Skeletal muscle tissue (tissue), 4 donors: Measurements from ENCODE around the gene GPR78. TPM values are rescaled to one million over a fixed set of nuclear protein-coding genes. Genes with fewer than 3 reads are reported as not detected.

Experiments used
- H3K27ac ChIP-seq: one replicate; pipeline ENCODE4 v1.7.0; 2013; ENCODE audit warnings: mild to moderate bottlenecking, low read depth, low read length, inconsistent platforms
- H3K27me3 ChIP-seq, 3 donors: one replicate each; pipeline ENCODE4 v1.7.0; 2013; ENCODE audit warnings: low read length in 3 of 3; ENCODE audit not compliant: control insufficient read depth in 3 of 3, insufficient read depth in 3 of 3
- H3K36me3 ChIP-seq, 3 donors: one replicate each; pipeline ENCODE4 v1.7.0; 2013; ENCODE audit warnings: low read length in 3 of 3; ENCODE audit not compliant: control insufficient read depth in 3 of 3, insufficient read depth in 3 of 3
- H3K4me1 ChIP-seq, 3 donors: one replicate each; pipeline ENCODE4 v1.7.0; 2013; ENCODE audit warnings: low read length in 3 of 3, mild to moderate bottlenecking in 3 of 3; ENCODE audit not compliant: control insufficient read depth in 3 of 3, insufficient read depth in 3 of 3
- H3K4me3 ChIP-seq, 3 donors: one replicate each; pipeline ENCODE4 v1.7.0; 2013; ENCODE audit warnings: low read length in 3 of 3
- H3K9ac ChIP-seq, 3 donors: one replicate each; pipeline ENCODE4 v1.7.0; 2013; ENCODE audit warnings: low read length in 3 of 3, mild to moderate bottlenecking in 3 of 3, moderate library complexity in 2 of 3, low read depth in 1 of 3
- H3K9me3 ChIP-seq, 3 donors: one replicate each; pipeline ENCODE4 v1.7.0; 2013; ENCODE audit warnings: low read length in 3 of 3; ENCODE audit not compliant: control insufficient read depth in 3 of 3
- total RNA-seq: library from RNA; depleted of rRNA; stranded (reverse); fragments of >200 nt; gene quantifications from one replicate; pipeline ENCODE4 v1.2.3, GENCODE V29; 2014
- donor health status: Osteomylitis.

The GPR78 gene
- total RNA-seq, 1 donor from 2014 or later, result 0.52 TPM

DNA sequence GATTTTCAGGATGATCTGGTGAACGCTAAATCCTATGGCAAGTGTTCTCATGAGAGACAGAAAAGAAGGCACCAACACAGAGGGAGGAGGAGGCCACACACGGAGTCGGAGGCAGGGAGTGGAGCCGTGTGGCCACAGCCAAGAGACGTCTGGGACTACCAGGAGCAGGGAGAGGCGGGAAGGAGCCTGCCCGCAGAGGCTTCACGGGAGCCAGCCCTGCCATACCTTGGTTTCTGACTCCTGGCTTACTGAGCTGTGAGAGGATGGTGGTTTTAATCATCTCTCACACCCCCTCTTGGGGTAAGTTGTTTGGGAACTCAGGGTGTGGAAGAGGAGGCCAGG lies 33.5 kb upstream of the GPR78 start:
- H3K4me1 ChIP-seq, result no peaks in the 10 kb centered on the region
- no peaks in the 10 kb centered on the region for H3K9me3 ChIP-seq
- no peak overlapping the region for H3K9ac ChIP-seq
- no peak overlapping the region for H3K27ac ChIP-seq
- peaks cover 0 to 3% (median 0%) of the 10 kb centered on the region in 3 donors for H3K27me3 ChIP-seq
- H3K4me3 ChIP-seq, result no peak overlapping the region
- no peaks in the 10 kb centered on the region for H3K36me3 ChIP-seq

DNA sequence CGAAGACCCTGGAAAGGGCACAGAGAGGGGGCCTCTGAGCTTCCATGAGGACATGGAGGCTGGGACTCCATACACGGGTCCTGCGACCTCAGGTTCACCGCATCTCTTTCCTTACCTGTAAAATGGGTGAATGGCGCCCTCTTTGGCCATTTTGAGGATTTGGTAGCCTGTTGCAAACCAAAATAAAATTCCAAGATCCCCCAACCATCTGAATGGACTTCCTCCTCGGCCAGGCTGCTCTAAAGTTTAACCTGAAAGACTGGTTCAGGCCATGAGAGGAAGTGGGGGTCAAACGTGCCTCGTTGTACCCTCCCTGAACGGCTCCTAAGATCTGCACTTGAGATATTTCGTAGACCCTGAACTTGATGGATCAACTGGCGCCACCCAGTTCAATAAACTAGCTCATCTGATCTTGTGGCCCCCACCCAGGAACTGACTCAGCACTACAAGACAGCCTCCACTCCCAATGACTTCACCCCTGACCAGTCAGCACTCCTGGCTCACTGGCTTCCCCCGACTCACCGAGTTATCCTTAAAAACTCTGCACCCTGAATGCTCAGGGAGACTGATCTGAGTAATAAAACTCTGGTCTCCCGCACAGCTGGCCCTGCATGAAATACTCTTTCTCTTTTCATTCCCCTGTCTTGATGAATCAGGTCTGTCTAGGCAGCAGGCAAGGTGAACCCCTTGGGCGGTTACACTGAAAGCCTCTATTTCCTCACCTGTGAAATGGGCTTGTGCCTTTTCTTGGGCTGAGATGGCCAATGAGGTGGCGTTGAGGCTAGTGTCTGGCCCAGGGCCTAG lies 32.9 kb upstream of the GPR78 start:
- no peak overlapping the region for H3K27ac ChIP-seq
- H3K4me3 ChIP-seq, result no peak overlapping the region
- H3K9me3 ChIP-seq, result no peaks in the 10 kb centered on the region
- H3K27me3 ChIP-seq, result peaks cover 0 to 3% (median 0%) of the 10 kb centered on the region in 3 donors
- H3K9ac ChIP-seq, result no peak overlapping the region
- H3K36me3 ChIP-seq, result no peaks in the 10 kb centered on the region
- no peaks in the 10 kb centered on the region for H3K4me1 ChIP-seq

DNA sequence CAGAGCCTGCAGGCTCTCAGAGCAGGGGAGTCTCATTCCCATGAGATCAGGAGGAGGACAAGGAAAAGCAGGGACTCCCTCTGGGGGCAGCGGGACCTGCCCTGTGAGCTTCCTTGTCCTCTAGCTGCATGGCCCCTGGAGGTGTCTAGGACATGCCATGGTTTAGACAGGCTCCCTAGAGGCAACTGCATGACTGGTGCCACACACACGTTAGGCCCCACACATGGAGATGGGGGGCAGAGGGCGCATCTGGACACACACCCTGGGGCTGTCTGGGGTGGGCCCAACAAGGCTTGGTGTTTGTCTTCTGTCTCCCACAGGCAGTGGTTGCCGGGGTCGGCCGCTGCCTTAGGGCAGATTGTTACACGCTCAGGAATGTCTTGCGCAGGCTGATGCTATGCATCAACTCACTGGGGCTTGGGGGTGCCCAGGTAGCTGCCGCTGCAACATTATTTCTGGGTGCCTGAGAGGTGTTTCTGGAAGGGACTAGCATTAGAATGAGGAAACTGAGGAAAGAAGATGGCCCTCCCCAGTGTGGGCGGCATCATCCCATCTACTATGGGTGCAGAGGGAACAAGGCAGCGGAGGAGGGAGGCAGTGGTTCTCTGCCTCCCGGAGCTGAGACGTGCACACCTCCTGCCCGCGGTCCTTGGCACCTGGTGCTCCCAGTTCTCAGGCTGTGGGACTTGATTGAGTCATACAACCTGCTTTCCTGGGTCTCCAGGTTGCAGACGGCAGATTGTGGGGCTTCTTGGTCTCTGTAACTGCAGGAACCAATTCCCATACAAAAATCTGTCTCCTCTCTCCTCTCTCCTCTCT lies 32.1 kb upstream of the GPR78 start:
- Histone ChIP-seq H3K4me1 (no peaks in the 10 kb centered on the region), H3K9me3 (no peaks in the 10 kb centered on the region), H3K27me3 (peaks cover 0 to 3% (median 0%) of the 10 kb centered on the region in 3 donors), H3K9ac (no peak overlapping the region), H3K27ac (no peak overlapping the region), H3K36me3 (no peaks in the 10 kb centered on the region), H3K4me3 (no peak overlapping the region)

DNA sequence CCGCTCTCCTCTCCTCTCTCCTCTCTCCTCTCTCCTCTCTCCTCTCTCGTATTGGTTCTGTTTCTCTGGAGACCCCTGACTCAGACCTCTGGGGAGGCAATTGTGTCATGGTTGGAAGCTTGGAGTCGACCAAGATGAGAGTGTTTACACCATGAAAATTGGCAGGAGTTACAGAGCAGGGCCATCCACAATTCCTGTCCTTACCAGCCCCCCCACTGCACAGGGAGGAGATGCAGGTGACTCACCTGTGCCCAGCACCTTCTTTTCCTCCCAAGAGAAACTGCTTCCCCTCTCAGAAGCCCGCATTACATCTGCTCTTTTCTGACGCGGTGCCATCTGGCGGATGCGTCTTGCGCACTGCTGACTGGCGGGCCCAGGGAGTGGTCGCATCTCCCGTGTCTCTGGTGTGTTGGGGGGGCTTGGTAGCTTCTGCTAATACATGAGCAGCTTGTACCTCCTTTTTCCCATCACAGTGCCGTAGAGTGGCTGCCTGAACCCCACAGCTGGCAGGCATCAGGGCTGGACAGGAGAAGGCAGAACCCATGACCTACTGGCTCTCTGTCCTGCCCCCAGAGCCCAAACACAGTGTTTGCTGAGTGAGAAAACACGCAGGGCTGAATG lies 31.4 kb upstream of the GPR78 start:
- no peaks in the 10 kb centered on the region for H3K9me3 ChIP-seq
- H3K36me3 ChIP-seq, result no peaks in the 10 kb centered on the region
- H3K9ac ChIP-seq, result no peak overlapping the region
- no peaks in the 10 kb centered on the region for H3K4me1 ChIP-seq
- no peak overlapping the region for H3K4me3 ChIP-seq
- H3K27me3 ChIP-seq, result peaks cover 0 to 3% (median 0%) of the 10 kb centered on the region in 3 donors
- H3K27ac ChIP-seq, result no peak overlapping the region

DNA sequence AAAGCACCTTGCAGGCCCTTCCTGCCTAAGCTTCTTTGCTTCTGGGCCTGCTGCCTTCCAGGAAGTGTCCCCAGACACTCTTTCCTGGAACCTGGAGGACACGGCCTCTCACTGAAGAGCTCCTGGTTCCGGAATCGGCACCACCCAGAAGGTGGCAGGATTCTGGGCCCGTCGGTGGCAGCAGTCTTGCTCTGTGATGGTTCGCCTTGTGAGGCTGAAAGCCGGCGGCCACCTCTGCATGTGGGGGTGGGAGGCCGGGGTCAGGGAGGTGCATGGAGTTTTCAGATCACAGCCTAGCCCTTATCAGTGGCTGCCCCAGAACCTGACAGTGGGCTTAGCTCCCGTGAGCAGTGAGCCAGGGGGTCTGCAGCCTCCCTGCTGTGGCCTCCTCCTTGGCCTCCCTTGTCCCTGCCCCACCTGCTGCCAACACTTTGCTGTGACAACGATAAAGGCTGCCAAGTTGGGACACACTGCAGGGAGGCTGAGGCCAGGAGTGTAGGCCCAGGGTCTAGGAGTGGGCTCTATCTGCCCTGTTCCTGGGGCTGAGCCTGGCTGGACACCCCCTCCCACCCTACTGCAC lies 30.8 kb upstream of the GPR78 start:
- Histone ChIP-seq H3K9me3 (no peaks in the 10 kb centered on the region), H3K36me3 (no peaks in the 10 kb centered on the region), H3K27me3 (peaks cover 0 to 3% (median 0%) of the 10 kb centered on the region in 3 donors), H3K4me3 (no peak overlapping the region), H3K4me1 (no peaks in the 10 kb centered on the region), H3K27ac (no peak overlapping the region), H3K9ac (no peak overlapping the region)

DNA sequence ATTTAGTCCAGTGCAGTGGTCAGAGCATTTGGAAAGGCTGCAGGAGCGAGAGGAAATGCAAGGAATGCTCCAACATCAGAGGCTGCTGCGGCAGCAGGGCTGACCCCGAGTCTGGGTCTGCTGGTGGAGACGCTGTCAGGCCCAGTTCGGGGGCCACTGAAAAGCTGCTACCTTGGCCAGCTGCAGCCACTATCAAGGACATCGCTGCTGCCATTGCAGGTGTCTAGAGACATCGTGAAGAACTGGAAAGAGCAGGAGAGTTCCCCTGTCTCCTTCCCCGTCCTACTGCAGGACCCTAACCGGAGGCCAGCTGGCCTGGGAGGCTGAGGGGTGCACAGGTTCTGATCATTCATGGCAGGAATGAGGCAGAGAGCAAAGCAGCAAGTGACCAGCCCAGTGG lies 29.5 kb upstream of the GPR78 start:
- Histone ChIP-seq H3K27ac (no peak overlapping the region), H3K4me3 (no peak overlapping the region), H3K36me3 (no peaks in the 10 kb centered on the region), H3K27me3 (peaks cover 0 to 3% (median 0%) of the 10 kb centered on the region in 3 donors), H3K9ac (no peak overlapping the region), H3K4me1 (no peaks in the 10 kb centered on the region), H3K9me3 (no peaks in the 10 kb centered on the region)

DNA sequence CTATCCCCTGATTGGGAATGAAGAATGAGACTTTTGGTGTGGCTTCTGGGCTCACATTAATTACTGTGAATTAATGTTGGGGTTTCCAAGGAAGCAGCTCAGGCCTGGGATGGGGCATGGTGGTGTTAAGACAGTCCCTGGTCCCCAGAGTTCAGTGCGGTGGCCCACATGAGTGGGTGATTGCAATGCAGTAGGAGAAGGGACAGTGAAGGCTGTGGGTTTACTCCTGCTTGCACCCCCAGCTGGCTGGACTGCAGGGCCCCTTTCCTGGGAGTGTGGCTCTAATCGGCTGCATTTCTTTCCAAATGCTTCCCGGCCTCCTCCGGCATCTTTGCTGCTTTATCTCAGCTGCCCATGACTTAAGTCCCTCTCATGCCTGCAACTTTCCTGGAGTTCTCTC lies 28.2 kb upstream of the GPR78 start:
- Histone ChIP-seq H3K4me1 (no peaks in the 10 kb centered on the region), H3K27me3 (peaks cover 0 to 3% (median 0%) of the 10 kb centered on the region in 3 donors), H3K9ac (no peak overlapping the region), H3K27ac (no peak overlapping the region), H3K36me3 (no peaks in the 10 kb centered on the region), H3K9me3 (no peaks in the 10 kb centered on the region), H3K4me3 (no peak overlapping the region)

DNA sequence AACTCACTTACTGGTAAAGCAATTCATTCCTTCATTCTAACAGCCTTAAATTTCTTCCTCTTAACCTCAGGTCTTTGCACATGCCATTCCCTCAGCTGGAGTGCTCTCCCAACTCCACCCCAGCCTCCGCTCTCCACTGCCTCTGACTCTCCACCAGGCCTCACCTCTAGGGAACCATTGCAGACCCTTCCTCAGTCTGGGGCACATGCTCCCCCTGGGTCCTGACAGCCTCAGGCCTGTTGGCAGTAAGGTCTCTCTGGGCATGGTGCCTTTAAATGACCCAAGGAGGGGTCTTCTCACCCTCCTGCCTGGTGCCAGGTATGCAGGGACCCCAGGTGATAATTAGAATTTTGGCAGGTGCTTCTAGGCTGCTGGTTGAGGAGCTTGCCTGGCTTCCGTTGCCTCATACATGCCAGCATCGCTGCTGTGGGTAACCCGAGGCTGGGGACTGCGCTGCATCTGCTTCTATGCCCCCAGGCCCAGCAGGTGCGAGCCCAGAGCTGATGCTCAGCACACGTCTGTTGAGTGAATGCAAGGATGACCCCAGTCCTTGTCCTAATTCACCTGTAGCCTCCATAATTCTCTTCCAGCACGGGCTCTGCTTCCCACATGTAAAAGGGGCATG lies 27.5 kb upstream of the GPR78 start:
- H3K36me3 ChIP-seq, result no peaks in the 10 kb centered on the region
- H3K9ac ChIP-seq, result no peak overlapping the region
- no peak overlapping the region for H3K4me3 ChIP-seq
- H3K9me3 ChIP-seq, result no peaks in the 10 kb centered on the region
- no peak overlapping the region for H3K27ac ChIP-seq
- no peaks in the 10 kb centered on the region for H3K4me1 ChIP-seq
- H3K27me3 ChIP-seq, result peaks cover 0 to 3% (median 0%) of the 10 kb centered on the region in 3 donors

DNA sequence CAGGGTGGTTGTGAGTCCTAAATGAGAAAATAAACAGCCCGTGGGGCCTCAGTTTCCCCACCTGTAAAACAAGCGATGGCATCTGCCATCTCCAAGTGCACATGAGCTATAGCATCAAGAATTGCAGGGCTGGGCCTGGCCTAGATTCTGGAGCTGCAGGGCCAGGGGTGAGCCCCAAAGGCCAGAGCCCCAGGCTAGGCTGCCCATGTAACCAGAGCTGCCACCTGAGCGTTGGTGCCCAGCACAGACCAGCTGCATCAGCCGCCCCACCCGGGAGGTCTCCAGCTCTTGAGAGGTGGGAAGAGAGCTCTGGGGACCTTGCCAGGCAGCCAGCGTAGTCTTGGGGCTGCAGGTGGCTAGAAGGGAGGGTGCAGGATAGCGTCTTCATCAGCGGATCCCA lies 27.0 kb upstream of the GPR78 start:
- Histone ChIP-seq H3K4me3 (no peak overlapping the region), H3K4me1 (no peaks in the 10 kb centered on the region), H3K27me3 (peaks cover 0 to 5% (median 0%) of the 10 kb centered on the region in 3 donors)

More for the DNA sequence above, 27.0 kb upstream of the GPR78 start:
- Histone ChIP-seq H3K27ac (no peak overlapping the region), H3K9ac (no peak overlapping the region), H3K9me3 (no peaks in the 10 kb centered on the region), H3K36me3 (no peaks in the 10 kb centered on the region)
